H9 (cell line): Measurements from ENCODE around the gene DNAJC6. TPM values are rescaled to one million over a fixed set of nuclear protein-coding genes. Genes with fewer than 3 reads are reported as not detected.

Source experiments
- DNase-seq: peaks from one replicate; pipeline ENCODE4 v3.0.0-alpha.2; 2017
- H2AFZ ChIP-seq: one replicate; pipeline ENCODE4 v1.6.1; 2013; ENCODE audit warnings: mild to moderate bottlenecking, low read length, control low read depth, moderate library complexity
- H2AK5ac ChIP-seq: 2 replicates; pipeline ENCODE4 v1.6.1; 2013; ENCODE audit warnings: low read length, control low read depth, mixed read lengths; ENCODE audit not compliant: insufficient read length
- H2BK120ac ChIP-seq: one replicate; pipeline ENCODE4 v1.6.1; 2013; ENCODE audit warnings: low read depth, mild to moderate bottlenecking, low read length, control low read depth, inconsistent platforms; ENCODE audit not compliant: poor library complexity, severe bottlenecking
- H2BK12ac ChIP-seq: 2 replicates; pipeline ENCODE4 v1.6.1; 2013; ENCODE audit warnings: low read length, control low read depth, mixed read lengths, low read depth; ENCODE audit not compliant: insufficient read length
- H2BK15ac ChIP-seq: 2 replicates; pipeline ENCODE4 v1.6.1; 2013; ENCODE audit warnings: low read depth, low read length, control low read depth
- H2BK20ac ChIP-seq: one replicate; pipeline ENCODE4 v1.6.1; 2013; ENCODE audit warnings: low read depth, mild to moderate bottlenecking, low read length, control low read depth, inconsistent platforms; ENCODE audit not compliant: poor library complexity, severe bottlenecking
- H2BK5ac ChIP-seq: 2 replicates; pipeline ENCODE4 v1.6.1; 2013; ENCODE audit warnings: low read length, control low read depth, mixed read lengths; ENCODE audit not compliant: insufficient read length
- H3K14ac ChIP-seq: 2 replicates; pipeline ENCODE4 v1.6.1; 2013; ENCODE audit warnings: low read length, control low read depth; ENCODE audit not compliant: insufficient read depth
- H3K18ac ChIP-seq: 2 replicates; pipeline ENCODE4 v1.6.1; 2013; ENCODE audit warnings: low read depth, mild to moderate bottlenecking, mixed read lengths, low read length, control low read depth; ENCODE audit not compliant: insufficient read length
- H3K23ac ChIP-seq: 2 replicates; pipeline ENCODE4 v1.6.1; 2013; ENCODE audit warnings: low read length, control low read depth, mixed read lengths, low read depth; ENCODE audit not compliant: insufficient read length
- H3K23me2 ChIP-seq: 2 replicates; pipeline ENCODE4 v1.6.1; 2013; ENCODE audit warnings: low read depth, mild to moderate bottlenecking, mixed read lengths, low read length, control low read depth; ENCODE audit not compliant: insufficient read length, poor library complexity, severe bottlenecking
- H3K27ac ChIP-seq: 2 replicates; pipeline ENCODE4 v1.5.1; 2013; ENCODE audit warnings: low read length, control low read depth, mixed read lengths, low read depth; ENCODE audit not compliant: insufficient read length
- H3K27me3 ChIP-seq: 2 replicates; pipeline ENCODE4 v1.6.1; 2013; ENCODE audit warnings: low read length, control low read depth, inconsistent platforms; ENCODE audit not compliant: insufficient read depth
- H3K4ac ChIP-seq: 2 replicates; pipeline ENCODE4 v1.6.1; 2013; ENCODE audit warnings: low read depth, mild to moderate bottlenecking, control low read depth, inconsistent platforms, low read length, moderate library complexity
- H3K4me1 ChIP-seq: 2 replicates; pipeline ENCODE4 v1.6.1; 2013; ENCODE audit warnings: low read length, control low read depth, inconsistent platforms; ENCODE audit not compliant: insufficient read depth
- H3K4me2 ChIP-seq: 2 replicates; pipeline ENCODE4 v1.6.1; 2013; ENCODE audit warnings: low read length, control low read depth, mixed read lengths; ENCODE audit not compliant: insufficient read length, insufficient read depth
- H3K56ac ChIP-seq: 2 replicates; pipeline ENCODE4 v1.6.1; 2013; ENCODE audit warnings: low read depth, mild to moderate bottlenecking, mixed read lengths, low read length, control low read depth; ENCODE audit not compliant: insufficient read length
- H3K79me1 ChIP-seq: 2 replicates; pipeline ENCODE4 v1.6.1; 2013; ENCODE audit warnings: low read depth, mild to moderate bottlenecking, moderate library complexity, low read length, control low read depth, inconsistent platforms; ENCODE audit not compliant: insufficient read depth, poor library complexity, severe bottlenecking
- H3K79me2 ChIP-seq: 2 replicates; pipeline ENCODE4 v1.6.1; 2013; ENCODE audit warnings: low read length, control low read depth, inconsistent platforms; ENCODE audit not compliant: insufficient read depth
- H3K9ac ChIP-seq: 2 replicates; pipeline ENCODE4 v1.6.1; 2013; ENCODE audit warnings: low read length, control low read depth, mixed read lengths; ENCODE audit not compliant: insufficient read length; ENCODE audit errors: extremely low read depth
- H3K9me3 ChIP-seq: one replicate; pipeline ENCODE4 v1.6.1; 2013; ENCODE audit warnings: low read depth, low read length, inconsistent platforms; ENCODE audit not compliant: control insufficient read depth
- H3T11ph ChIP-seq: one replicate; pipeline ENCODE4 v1.6.1; 2013; ENCODE audit warnings: mild to moderate bottlenecking, low read length, control low read depth, inconsistent platforms
- H4K20me1 ChIP-seq: one replicate; pipeline ENCODE4 v1.6.1; 2013; ENCODE audit not compliant: control insufficient read depth, insufficient read length, insufficient read depth
- H4K5ac ChIP-seq: 2 replicates; pipeline ENCODE4 v1.6.1; 2013; ENCODE audit warnings: low read depth, mild to moderate bottlenecking, mixed read lengths, low read length, control low read depth; ENCODE audit not compliant: insufficient read length
- H4K8ac ChIP-seq: replicated peaks from 2 replicates; pipeline ENCODE4 v1.6.1; 2013; ENCODE audit warnings: low read length, control low read depth, mixed read lengths, low read depth; ENCODE audit not compliant: insufficient read length
- H4K91ac ChIP-seq: 2 replicates; pipeline ENCODE4 v1.6.1; 2013; ENCODE audit warnings: low read depth, mild to moderate bottlenecking, moderate library complexity, mixed read lengths, low read length, control low read depth; ENCODE audit not compliant: insufficient read length
- H3K27ac Mint-ChIP-seq, 3 experiments: 2 replicates in 2 of 3; 3 replicates in 1 of 3; pipeline ENCODE4 v1.8.0; 2020 to 2021; ENCODE audit warnings: mixed read lengths in 3 of 3, mild to moderate bottlenecking in 1 of 3, moderate library complexity in 1 of 3
- H3K27me3 Mint-ChIP-seq: 2 replicates; pipeline ENCODE4 v1.8.0; 2021; ENCODE audit warnings: low read depth, mild to moderate bottlenecking, moderate library complexity, mixed read lengths
- H3K36me3 Mint-ChIP-seq, 3 experiments: 2 replicates in 2 of 3; 3 replicates in 1 of 3; pipeline ENCODE4 v1.8.0; 2020 to 2021; ENCODE audit warnings: low read depth in 3 of 3, mixed read lengths in 3 of 3; ENCODE audit not compliant: insufficient read depth in 1 of 3
- H3K4me1 Mint-ChIP-seq, 2 experiments: 2 replicates each; pipeline ENCODE4 v1.8.0; 2020; ENCODE audit warnings: mixed read lengths in 2 of 2
- H3K4me3 Mint-ChIP-seq, 2 experiments: 2 replicates in 1 of 2; 3 replicates in 1 of 2; pipeline ENCODE4 v1.8.0; 2020 to 2021; ENCODE audit warnings: mild to moderate bottlenecking in 2 of 2, mixed read lengths in 2 of 2, moderate library complexity in 1 of 2
- H3K9me3 Mint-ChIP-seq, 2 experiments: 2 replicates in 1 of 2; 3 replicates in 1 of 2; pipeline ENCODE4 v1.8.0; 2020; ENCODE audit warnings: mild to moderate bottlenecking in 2 of 2, mixed read lengths in 2 of 2, moderate library complexity in 1 of 2
- CTCF ChIP-seq: fragments of 200-600 bp; sonication (generic); conservative IDR thresholded peaks from 3 replicates; pipeline ENCODE4 v1.8.0; 2021; ENCODE audit warnings: antibody characterized with exemption, mild to moderate bottlenecking
- WGBS: extraction: QIAGEN DNeasy Blood & Tissue Kit; methylation state at CpG from one replicate; pipeline ENCODE4 v1.1.7; 2013; ENCODE audit warnings: missing lambda C conversion rate, low lambda C conversion rate, mixed read lengths; ENCODE audit not compliant: insufficient read length; ENCODE audit errors: extremely low coverage; 5-methylcytosine and 5-hydroxymethylcytosine counted together
- total RNA-seq: library from RNA; stranded (reverse); gene quantifications from 2 replicates; pipeline ENCODE4 v1.2.1, GENCODE V29; 2021

The DNAJC6 gene
- total RNA-seq, 1 experiment from 2014 or later: 2.2 TPM

- Histone ChIP-seq H2BK5ac (no peak overlapping the region), H3K56ac (no peak overlapping the region), H3K27me3 (no peaks in the 10 kb centered on the region), H4K5ac (no peak overlapping the region), H4K8ac (no peak overlapping the region), H3K9me3 (no peaks in the 10 kb centered on the region), H3K79me1 (no peaks in the 10 kb centered on the region), H2BK120ac (no peak overlapping the region), H2AK5ac (no peak overlapping the region), H2BK20ac (no peak overlapping the region), H3K23me2 (peaks cover 7% of the 10 kb centered on the region), H3T11ph (no peak overlapping the region), H3K4me2 (peak overlapping the region; percentile 84), H2AFZ (no peak overlapping the region), H3K9ac (peak overlapping the region; percentile 33), H3K14ac (no peak overlapping the region), H4K20me1 (no peaks in the 10 kb centered on the region), H2BK15ac (no peak overlapping the region), H3K18ac (no peak overlapping the region), H3K23ac (no peak overlapping the region), H2BK12ac (no peak overlapping the region), H3K27ac (no peak overlapping the region), H4K91ac (no peak overlapping the region), H3K4me1 (peaks cover 10% of the 10 kb centered on the region; the same call in 1 of the 2 replicates), H3K79me2 (no peaks in the 10 kb centered on the region), H3K4ac (no peak overlapping the region)
- Mint-ChIP-seq H3K4me3 (peak overlapping the region; percentile 45 to 79), H3K36me3 (no peaks in the 10 kb centered on the region), H3K9me3 (no peaks in the 10 kb centered on the region; a peak in 1 of 5 replicates), H3K4me1 (peaks cover 46 to 59% of the 10 kb centered on the region in 2 experiments), H3K27ac (peak overlapping the region in 2 of 3 experiments; percentile 1 to 72; a peak in 2 of 7 replicates), H3K27me3 (peaks cover 11% of the 10 kb centered on the region)
- DNase-seq: no peak
- TF ChIP-seq CTCF: no peak
- WGBS: no CpG with 5 or more reads among the region's 5 CpGs
Observed at GRCh38 chr1:65278376-65279069, 30.8 kb upstream of the DNAJC6 start.
